ENCODE results near the gene SHISA2.
A peak's percentile ranks its signal among the peaks of the same experiment; 100 is the strongest.

SHISA2 gene

GRCh38 chr13:26062853-26063444 is 11.1 kb upstream of the SHISA2 start:
- H3K9me3 ChIP-seq (ENCODE audit: control insufficient read depth, low read length), result no peaks in the 10 kb centered on the region
- no peaks in the 10 kb centered on the region for H3K4me1 ChIP-seq (ENCODE audit: control insufficient read depth, insufficient read depth, low read length)
- H3K4me3 ChIP-seq (ENCODE audit: low read length), result no peak overlapping the region
- no peak overlapping the region for H3K9ac ChIP-seq (ENCODE audit: low read length)
- H3K27me3 ChIP-seq (ENCODE audit: control insufficient read depth, insufficient read depth, low read length), result no peaks in the 10 kb centered on the region
- no peaks in the 10 kb centered on the region for H3K36me3 ChIP-seq (ENCODE audit: control insufficient read depth, insufficient read depth, low read length)

GRCh38 chr13:26061947-26062346 is 10.1 kb upstream of the SHISA2 start:
- Histone ChIP-seq H3K4me1 (ENCODE audit: control insufficient read depth, insufficient read depth, low read length) (no peaks in the 10 kb centered on the region), H3K4me3 (ENCODE audit: low read length) (no peak overlapping the region), H3K9ac (ENCODE audit: low read length) (no peak overlapping the region), H3K9me3 (ENCODE audit: control insufficient read depth, low read length) (no peaks in the 10 kb centered on the region), H3K36me3 (ENCODE audit: control insufficient read depth, insufficient read depth, low read length) (no peaks in the 10 kb centered on the region), H3K27me3 (ENCODE audit: control insufficient read depth, insufficient read depth, low read length) (no peaks in the 10 kb centered on the region)

- no peaks in the 10 kb centered on the region for H3K4me1 ChIP-seq (ENCODE audit: control insufficient read depth, insufficient read depth, low read length)
- H3K27me3 ChIP-seq (ENCODE audit: control insufficient read depth, insufficient read depth, low read length), result no peaks in the 10 kb centered on the region
- no peak overlapping the region for H3K9ac ChIP-seq (ENCODE audit: low read length)
- no peaks in the 10 kb centered on the region for H3K36me3 ChIP-seq (ENCODE audit: control insufficient read depth, insufficient read depth, low read length)
- no peak overlapping the region for H3K4me3 ChIP-seq (ENCODE audit: low read length)
- H3K9me3 ChIP-seq (ENCODE audit: control insufficient read depth, low read length), result no peaks in the 10 kb centered on the region
These were observed 9.4 kb upstream of the SHISA2 start for GRCh38 chr13:26061256-26061655.

GRCh38 chr13:26060357-26060756 is 8.5 kb upstream of the SHISA2 start:
- Histone ChIP-seq H3K9ac (ENCODE audit: low read length) (no peak overlapping the region), H3K36me3 (ENCODE audit: control insufficient read depth, insufficient read depth, low read length) (no peaks in the 10 kb centered on the region), H3K27me3 (ENCODE audit: control insufficient read depth, insufficient read depth, low read length) (no peaks in the 10 kb centered on the region), H3K9me3 (ENCODE audit: control insufficient read depth, low read length) (no peaks in the 10 kb centered on the region), H3K4me3 (ENCODE audit: low read length) (no peak overlapping the region), H3K4me1 (ENCODE audit: control insufficient read depth, insufficient read depth, low read length) (no peaks in the 10 kb centered on the region)

- no peaks in the 10 kb centered on the region for H3K4me1 ChIP-seq (ENCODE audit: control insufficient read depth, insufficient read depth, low read length)
- no peaks in the 10 kb centered on the region for H3K9me3 ChIP-seq (ENCODE audit: control insufficient read depth, low read length)
- H3K36me3 ChIP-seq (ENCODE audit: control insufficient read depth, insufficient read depth, low read length), result no peaks in the 10 kb centered on the region
- no peak overlapping the region for H3K4me3 ChIP-seq (ENCODE audit: low read length)
- no peaks in the 10 kb centered on the region for H3K27me3 ChIP-seq (ENCODE audit: control insufficient read depth, insufficient read depth, low read length)
- H3K9ac ChIP-seq (ENCODE audit: low read length), result no peak overlapping the region
These were observed 6.9 kb upstream of the SHISA2 start for GRCh38 chr13:26058704-26059103.

- no peak overlapping the region for H3K9ac ChIP-seq (ENCODE audit: low read length)
- H3K27me3 ChIP-seq (ENCODE audit: control insufficient read depth, insufficient read depth, low read length), result peaks cover 16% of the 10 kb centered on the region
- H3K4me3 ChIP-seq (ENCODE audit: low read length), result no peak overlapping the region
- H3K9me3 ChIP-seq (ENCODE audit: control insufficient read depth, low read length), result no peaks in the 10 kb centered on the region
- peaks cover 12% of the 10 kb centered on the region for H3K4me1 ChIP-seq (ENCODE audit: control insufficient read depth, insufficient read depth, low read length)
- no peaks in the 10 kb centered on the region for H3K36me3 ChIP-seq (ENCODE audit: control insufficient read depth, insufficient read depth, low read length)
These were observed 3.1 kb upstream of the SHISA2 start for GRCh38 chr13:26054896-26055295.

GRCh38 chr13:26053418-26053980 is 1.7 kb upstream of the SHISA2 start:
- Histone ChIP-seq H3K9me3 (ENCODE audit: control insufficient read depth, low read length) (no peaks in the 10 kb centered on the region), H3K36me3 (ENCODE audit: control insufficient read depth, insufficient read depth, low read length) (no peaks in the 10 kb centered on the region), H3K4me3 (ENCODE audit: low read length) (no peak overlapping the region), H3K27me3 (ENCODE audit: control insufficient read depth, insufficient read depth, low read length) (peaks cover 30% of the 10 kb centered on the region), H3K9ac (ENCODE audit: low read length) (no peak overlapping the region), H3K4me1 (ENCODE audit: control insufficient read depth, insufficient read depth, low read length) (peaks cover 19% of the 10 kb centered on the region)

GRCh38 chr13:26052337-26052736 is 521 bp upstream of the SHISA2 start:
- Histone ChIP-seq H3K27me3 (ENCODE audit: control insufficient read depth, insufficient read depth, low read length) (peaks cover 33% of the 10 kb centered on the region), H3K9ac (ENCODE audit: low read length) (peak overlapping the region; percentile 5), H3K36me3 (ENCODE audit: control insufficient read depth, insufficient read depth, low read length) (no peaks in the 10 kb centered on the region), H3K4me3 (ENCODE audit: low read length) (peak overlapping the region; percentile 14), H3K9me3 (ENCODE audit: control insufficient read depth, low read length) (no peaks in the 10 kb centered on the region), H3K4me1 (ENCODE audit: control insufficient read depth, insufficient read depth, low read length) (peaks cover 19% of the 10 kb centered on the region)

GRCh38 chr13:26051231-26051656 is 572 bp downstream of the SHISA2 start:
- Histone ChIP-seq H3K36me3 (ENCODE audit: control insufficient read depth, insufficient read depth, low read length) (no peaks in the 10 kb centered on the region), H3K27me3 (ENCODE audit: control insufficient read depth, insufficient read depth, low read length) (peaks cover 33% of the 10 kb centered on the region), H3K9ac (ENCODE audit: low read length) (peak overlapping the region; percentile 5), H3K4me1 (ENCODE audit: control insufficient read depth, insufficient read depth, low read length) (peaks cover 19% of the 10 kb centered on the region), H3K4me3 (ENCODE audit: low read length) (peak overlapping the region; percentile 14), H3K9me3 (ENCODE audit: control insufficient read depth, low read length) (no peaks in the 10 kb centered on the region)

- H3K36me3 ChIP-seq (ENCODE audit: control insufficient read depth, insufficient read depth, low read length), result no peaks in the 10 kb centered on the region
- H3K9me3 ChIP-seq (ENCODE audit: control insufficient read depth, low read length), result no peaks in the 10 kb centered on the region
- peak overlapping the region; percentile 14 for H3K4me3 ChIP-seq (ENCODE audit: low read length)
- H3K9ac ChIP-seq (ENCODE audit: low read length), result peak overlapping the region; percentile 34
- H3K27me3 ChIP-seq (ENCODE audit: control insufficient read depth, insufficient read depth, low read length), result peaks cover 33% of the 10 kb centered on the region
- H3K4me1 ChIP-seq (ENCODE audit: control insufficient read depth, insufficient read depth, low read length), result peaks cover 19% of the 10 kb centered on the region
These were observed 1.1 kb downstream of the SHISA2 start for GRCh38 chr13:26050568-26051230.

- Histone ChIP-seq H3K27me3 (ENCODE audit: control insufficient read depth, insufficient read depth, low read length) (peaks cover 33% of the 10 kb centered on the region), H3K4me3 (ENCODE audit: low read length) (no peak overlapping the region)
These were observed 3.1 kb downstream of the SHISA2 start for GRCh38 chr13:26048741-26049140.

GRCh38 chr13:26047040-26047439 is 4.8 kb downstream of the SHISA2 start:
- no peak overlapping the region for H3K9ac ChIP-seq (ENCODE audit: low read length)
- H3K27me3 ChIP-seq (ENCODE audit: control insufficient read depth, insufficient read depth, low read length), result peaks cover 33% of the 10 kb centered on the region
- peaks cover 19% of the 10 kb centered on the region for H3K4me1 ChIP-seq (ENCODE audit: control insufficient read depth, insufficient read depth, low read length)
- no peaks in the 10 kb centered on the region for H3K9me3 ChIP-seq (ENCODE audit: control insufficient read depth, low read length)
- H3K36me3 ChIP-seq (ENCODE audit: control insufficient read depth, insufficient read depth, low read length), result no peaks in the 10 kb centered on the region
- H3K4me3 ChIP-seq (ENCODE audit: low read length), result no peak overlapping the region

More at GRCh38 chr13:26048741-26049140, 3.1 kb downstream of the SHISA2 start:
- H3K36me3 ChIP-seq (ENCODE audit: control insufficient read depth, insufficient read depth, low read length), result no peaks in the 10 kb centered on the region
- H3K9ac ChIP-seq (ENCODE audit: low read length), result no peak overlapping the region
- H3K9me3 ChIP-seq (ENCODE audit: control insufficient read depth, low read length), result no peaks in the 10 kb centered on the region
- H3K4me1 ChIP-seq (ENCODE audit: control insufficient read depth, insufficient read depth, low read length), result peaks cover 19% of the 10 kb centered on the region

Data from mucosa of stomach (tissue), 1 donor.